SK-N-SH (cell line): Measurements from ENCODE around the gene AEBP2. TPM values are rescaled to one million over a fixed set of nuclear protein-coding genes. Genes with fewer than 3 reads are reported as not detected.

ENCODE experiments used
- CHD2 ChIP-seq: fragments of 150-350 bp; IDR thresholded peaks from 2 replicates; pipeline ENCODE4 v1.6.1; 2018; ENCODE audit warnings: low read length; ENCODE audit not compliant: partially characterized antibody
- EP300 ChIP-seq, 2 experiments: IDR thresholded peaks; 2 replicates each; pipeline versions ENCODE4 v1.4.0 to v1.6.1; 2012; ENCODE audit warnings: borderline replicate concordance in 1 of 2, low read depth in 1 of 2, low read length in 1 of 2
- FOSL2 ChIP-seq: IDR thresholded peaks from 2 replicates; pipeline ENCODE4 v1.4.0; 2012; ENCODE audit warnings: low read depth, mild to moderate bottlenecking, moderate library complexity, borderline replicate concordance
- MXI1 ChIP-seq: IDR thresholded peaks from 2 replicates; pipeline ENCODE4 v1.6.1; 2012; ENCODE audit warnings: mild to moderate bottlenecking, low read depth, low read length, improper control_type of control experiment
- RXRA ChIP-seq: IDR thresholded peaks from 2 replicates; pipeline ENCODE4 v1.4.0; 2012; ENCODE audit warnings: low read depth, mild to moderate bottlenecking, borderline replicate concordance
- TCF12 ChIP-seq: IDR thresholded peaks from 2 replicates; pipeline ENCODE4 v1.4.0; 2012
- TEAD4 ChIP-seq: IDR thresholded peaks from 2 replicates; pipeline ENCODE4 v1.4.0; 2012; ENCODE audit warnings: mild to moderate bottlenecking, borderline replicate concordance; ENCODE audit not compliant: insufficient read depth
- polyA plus RNA-seq, 3 experiments: library from polyadenylated mRNA; depleted of rRNA; stranded (reverse); fragments of >200 nt; gene quantifications; 2 replicates each; pipeline ENCODE4 v1.2.3, GENCODE V29; 2012
- TF ChIP-seq, protein P1 (sequence below): IDR thresholded peaks from 2 replicates; pipeline ENCODE4 v1.6.1; 2012; ENCODE audit warnings: mild to moderate bottlenecking, low read depth, low read length, moderate library complexity
- TF ChIP-seq, protein P2 (sequence below): fragments of 150-350 bp; IDR thresholded peaks from 2 replicates; pipeline ENCODE4 v1.6.1; 2017; ENCODE audit warnings: antibody characterized with exemption, low read length, low read depth, borderline replicate concordance
- TF ChIP-seq, protein P3 (sequence below): IDR thresholded peaks from 2 replicates; pipeline ENCODE4 v1.4.0; 2012; ENCODE audit warnings: low read depth
- TF ChIP-seq, protein P4 (sequence below): fragments of 200-600 bp; sonication (generic); IDR thresholded peaks from 2 replicates; pipeline ENCODE4 v1.6.1; 2017; ENCODE audit warnings: antibody characterized with exemption, mild to moderate bottlenecking, moderate library complexity
- TF ChIP-seq, protein P5 (sequence below): fragments of 150-350 bp; IDR thresholded peaks from 2 replicates; pipeline ENCODE4 v1.6.1; 2016; ENCODE audit warnings: mild to moderate bottlenecking, low read depth, low read length

AEBP2 gene
- polyA plus RNA-seq, 1 of the 3 experiments (the other 2 are of a cell fraction) = 10.4 TPM

DNA sequence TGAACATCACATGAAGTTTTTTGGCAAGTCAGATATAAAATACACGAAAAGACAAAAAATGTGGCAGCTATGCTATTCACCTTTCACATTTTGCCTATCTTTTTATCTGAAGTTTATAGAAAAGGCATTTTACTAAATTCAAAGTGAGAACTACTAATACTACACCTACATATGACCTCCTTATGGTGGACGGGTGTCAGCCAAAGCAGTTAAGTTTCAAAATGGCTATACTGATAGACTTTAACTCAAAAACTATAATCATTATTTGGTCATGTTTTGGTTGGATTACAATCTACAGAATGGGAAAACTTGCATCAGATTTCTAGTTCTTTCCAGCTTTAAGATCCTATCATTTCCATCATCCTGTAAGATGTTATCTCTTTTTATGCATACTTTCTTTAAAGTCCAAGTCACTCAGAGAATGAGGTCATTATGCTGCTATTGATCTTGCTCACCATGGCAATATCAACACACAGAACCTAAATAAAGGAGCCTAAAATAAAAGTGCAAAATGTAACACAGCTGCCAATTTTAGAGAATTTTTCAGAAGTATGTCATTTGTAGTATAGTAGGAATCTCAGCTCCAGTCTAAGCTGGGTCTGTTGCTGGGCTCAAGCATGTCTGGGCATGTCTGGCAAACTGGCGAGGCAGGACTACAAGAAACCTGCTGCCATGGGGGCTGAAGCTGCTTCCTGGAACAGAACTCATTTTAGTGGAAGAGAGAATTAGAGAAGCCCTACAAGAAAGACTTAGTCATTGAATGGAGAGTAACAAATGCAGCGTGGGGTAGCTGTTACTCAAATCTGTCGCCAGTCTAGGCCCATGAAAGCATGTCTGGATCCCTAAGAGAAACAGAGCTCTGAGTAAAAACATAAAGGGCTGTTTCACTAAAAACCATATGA is 7.6 kb upstream of the AEBP2 start (continued):
- TF ChIP-seq, protein P1, sequence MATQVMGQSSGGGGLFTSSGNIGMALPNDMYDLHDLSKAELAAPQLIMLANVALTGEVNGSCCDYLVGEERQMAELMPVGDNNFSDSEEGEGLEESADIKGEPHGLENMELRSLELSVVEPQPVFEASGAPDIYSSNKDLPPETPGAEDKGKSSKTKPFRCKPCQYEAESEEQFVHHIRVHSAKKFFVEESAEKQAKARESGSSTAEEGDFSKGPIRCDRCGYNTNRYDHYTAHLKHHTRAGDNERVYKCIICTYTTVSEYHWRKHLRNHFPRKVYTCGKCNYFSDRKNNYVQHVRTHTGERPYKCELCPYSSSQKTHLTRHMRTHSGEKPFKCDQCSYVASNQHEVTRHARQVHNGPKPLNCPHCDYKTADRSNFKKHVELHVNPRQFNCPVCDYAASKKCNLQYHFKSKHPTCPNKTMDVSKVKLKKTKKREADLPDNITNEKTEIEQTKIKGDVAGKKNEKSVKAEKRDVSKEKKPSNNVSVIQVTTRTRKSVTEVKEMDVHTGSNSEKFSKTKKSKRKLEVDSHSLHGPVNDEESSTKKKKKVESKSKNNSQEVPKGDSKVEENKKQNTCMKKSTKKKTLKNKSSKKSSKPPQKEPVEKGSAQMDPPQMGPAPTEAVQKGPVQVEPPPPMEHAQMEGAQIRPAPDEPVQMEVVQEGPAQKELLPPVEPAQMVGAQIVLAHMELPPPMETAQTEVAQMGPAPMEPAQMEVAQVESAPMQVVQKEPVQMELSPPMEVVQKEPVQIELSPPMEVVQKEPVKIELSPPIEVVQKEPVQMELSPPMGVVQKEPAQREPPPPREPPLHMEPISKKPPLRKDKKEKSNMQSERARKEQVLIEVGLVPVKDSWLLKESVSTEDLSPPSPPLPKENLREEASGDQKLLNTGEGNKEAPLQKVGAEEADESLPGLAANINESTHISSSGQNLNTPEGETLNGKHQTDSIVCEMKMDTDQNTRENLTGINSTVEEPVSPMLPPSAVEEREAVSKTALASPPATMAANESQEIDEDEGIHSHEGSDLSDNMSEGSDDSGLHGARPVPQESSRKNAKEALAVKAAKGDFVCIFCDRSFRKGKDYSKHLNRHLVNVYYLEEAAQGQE = no peak
- TF ChIP-seq, protein P2, sequence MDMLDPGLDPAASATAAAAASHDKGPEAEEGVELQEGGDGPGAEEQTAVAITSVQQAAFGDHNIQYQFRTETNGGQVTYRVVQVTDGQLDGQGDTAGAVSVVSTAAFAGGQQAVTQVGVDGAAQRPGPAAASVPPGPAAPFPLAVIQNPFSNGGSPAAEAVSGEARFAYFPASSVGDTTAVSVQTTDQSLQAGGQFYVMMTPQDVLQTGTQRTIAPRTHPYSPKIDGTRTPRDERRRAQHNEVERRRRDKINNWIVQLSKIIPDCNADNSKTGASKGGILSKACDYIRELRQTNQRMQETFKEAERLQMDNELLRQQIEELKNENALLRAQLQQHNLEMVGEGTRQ = no peak
- TF ChIP-seq RXRA = no peak; the same call in 1 of the 2 replicates
- TF ChIP-seq FOSL2 = no peak; the same call in 1 of the 2 replicates
- TF ChIP-seq TEAD4 = no peak
- TF ChIP-seq, protein P3, sequence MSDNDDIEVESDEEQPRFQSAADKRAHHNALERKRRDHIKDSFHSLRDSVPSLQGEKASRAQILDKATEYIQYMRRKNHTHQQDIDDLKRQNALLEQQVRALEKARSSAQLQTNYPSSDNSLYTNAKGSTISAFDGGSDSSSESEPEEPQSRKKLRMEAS = no peak
- TF ChIP-seq, protein P4, sequence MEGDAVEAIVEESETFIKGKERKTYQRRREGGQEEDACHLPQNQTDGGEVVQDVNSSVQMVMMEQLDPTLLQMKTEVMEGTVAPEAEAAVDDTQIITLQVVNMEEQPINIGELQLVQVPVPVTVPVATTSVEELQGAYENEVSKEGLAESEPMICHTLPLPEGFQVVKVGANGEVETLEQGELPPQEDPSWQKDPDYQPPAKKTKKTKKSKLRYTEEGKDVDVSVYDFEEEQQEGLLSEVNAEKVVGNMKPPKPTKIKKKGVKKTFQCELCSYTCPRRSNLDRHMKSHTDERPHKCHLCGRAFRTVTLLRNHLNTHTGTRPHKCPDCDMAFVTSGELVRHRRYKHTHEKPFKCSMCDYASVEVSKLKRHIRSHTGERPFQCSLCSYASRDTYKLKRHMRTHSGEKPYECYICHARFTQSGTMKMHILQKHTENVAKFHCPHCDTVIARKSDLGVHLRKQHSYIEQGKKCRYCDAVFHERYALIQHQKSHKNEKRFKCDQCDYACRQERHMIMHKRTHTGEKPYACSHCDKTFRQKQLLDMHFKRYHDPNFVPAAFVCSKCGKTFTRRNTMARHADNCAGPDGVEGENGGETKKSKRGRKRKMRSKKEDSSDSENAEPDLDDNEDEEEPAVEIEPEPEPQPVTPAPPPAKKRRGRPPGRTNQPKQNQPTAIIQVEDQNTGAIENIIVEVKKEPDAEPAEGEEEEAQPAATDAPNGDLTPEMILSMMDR = no peak
- peak; percentile 80 for TF ChIP-seq TCF12
- no peak for TF ChIP-seq MXI1
- TF ChIP-seq CHD2 = no peak
- peak in 1 of 2 experiments; percentile 70; a peak in 2 of 4 replicates for TF ChIP-seq EP300 (IDR thresholded peaks at IDR 0.05; ENCODE audit: borderline replicate concordance in 1 of 2, low read depth in 1 of 2, low read length in 1 of 2)
- TF ChIP-seq, protein P5, sequence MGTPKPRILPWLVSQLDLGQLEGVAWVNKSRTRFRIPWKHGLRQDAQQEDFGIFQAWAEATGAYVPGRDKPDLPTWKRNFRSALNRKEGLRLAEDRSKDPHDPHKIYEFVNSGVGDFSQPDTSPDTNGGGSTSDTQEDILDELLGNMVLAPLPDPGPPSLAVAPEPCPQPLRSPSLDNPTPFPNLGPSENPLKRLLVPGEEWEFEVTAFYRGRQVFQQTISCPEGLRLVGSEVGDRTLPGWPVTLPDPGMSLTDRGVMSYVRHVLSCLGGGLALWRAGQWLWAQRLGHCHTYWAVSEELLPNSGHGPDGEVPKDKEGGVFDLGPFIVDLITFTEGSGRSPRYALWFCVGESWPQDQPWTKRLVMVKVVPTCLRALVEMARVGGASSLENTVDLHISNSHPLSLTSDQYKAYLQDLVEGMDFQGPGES = no peak
